NCI-H1694 (cell line): ENCODE results near the gene MPO.
A peak's percentile ranks its signal among the peaks of the same experiment; 100 is the strongest.

ENCODE experiments used
- DNase-seq: peaks from one replicate; lab custom pipeline; 2025; lab: John Stamatoyannopoulos, UW

The MPO gene

GRCh38 chr17:58279736-58280479, 827 bp downstream of the MPO start:
- no peak for DNase-seq

GRCh38 chr17:58279016-58279711, 1.6 kb downstream of the MPO start:
- no peak for DNase-seq

GRCh38 chr17:58278661-58279015, 2.1 kb downstream of the MPO start:
- DNase-seq, result no peak

- no peak for DNase-seq
Measured at GRCh38 chr17:58277802-58278595, 2.7 kb downstream of the MPO start.

GRCh38 chr17:58277107-58277801, 3.5 kb downstream of the MPO start:
- DNase-seq, result peak; percentile 20

GRCh38 chr17:58276423-58276822, 4.3 kb downstream of the MPO start:
- no peak for DNase-seq

- DNase-seq, result no peak
Measured at GRCh38 chr17:58275417-58275816, 5.3 kb downstream of the MPO start.

- DNase-seq, result no peak
Measured at GRCh38 chr17:58273453-58274104, 7.2 kb downstream of the MPO start.

GRCh38 chr17:58272367-58273280, 8.1 kb downstream of the MPO start:
- DNase-seq, result no peak

- DNase-seq, result no peak
Measured at GRCh38 chr17:58271216-58271931, 9.4 kb downstream of the MPO start.

GRCh38 chr17:58270476-58271215, 10.1 kb downstream of the MPO start:
- no peak for DNase-seq

GRCh38 chr17:58269557-58270291, 11.0 kb downstream of the MPO start:
- DNase-seq, result no peak

GRCh38 chr17:58268774-58269556, 11.8 kb downstream of the MPO start:
- DNase-seq, result no peak

GRCh38 chr17:58268326-58268725, 12.4 kb downstream of the MPO start:
- no peak for DNase-seq

GRCh38 chr17:58267347-58268324, 13.1 kb downstream of the MPO start:
- DNase-seq, result no peak
